Endodermal cell (in vitro differentiated cells): ENCODE results near the gene CLOCK. TPM values are rescaled to one million over a fixed set of nuclear protein-coding genes. Genes with fewer than 3 reads are reported as not detected.
"Not testable (repeated sequence)": the region's sequence is repeated elsewhere in the genome, so short reads cannot be mapped to it uniquely, and the experiment has no call there.

Experiments
- DNase-seq: peaks from one replicate; pipeline ENCODE4 v3.0.0-alpha.2; 2017
- H3K27ac ChIP-seq: 2 replicates; pipeline ENCODE4 v1.5.1; 2013; ENCODE audit warnings: mild to moderate bottlenecking, low read depth, low read length, moderate library complexity
- H3K27me3 ChIP-seq: 2 replicates; pipeline ENCODE4 v1.6.1; 2013; ENCODE audit warnings: mild to moderate bottlenecking, low read length, moderate library complexity; ENCODE audit not compliant: insufficient read depth, control insufficient read depth, poor library complexity, severe bottlenecking
- H3K36me3 ChIP-seq: 2 replicates; pipeline ENCODE4 v1.7.0; 2013; ENCODE audit warnings: mild to moderate bottlenecking, low read length, moderate library complexity; ENCODE audit not compliant: control insufficient read depth, insufficient read depth
- H3K4me1 ChIP-seq: one replicate; pipeline ENCODE4 v1.7.0; 2013; ENCODE audit warnings: low read length; ENCODE audit not compliant: control insufficient read depth, insufficient read depth
- H3K4me3 ChIP-seq: 2 replicates; pipeline ENCODE4 v1.5.1; 2013; ENCODE audit warnings: mild to moderate bottlenecking, low read length, moderate library complexity
- H3K9ac ChIP-seq: 2 replicates; pipeline ENCODE4 v1.6.1; 2013; ENCODE audit warnings: mild to moderate bottlenecking, low read length, moderate library complexity; ENCODE audit not compliant: poor library complexity, severe bottlenecking; ENCODE audit errors: extremely low read depth
- H3K9me3 ChIP-seq: 2 replicates; pipeline ENCODE4 v1.6.1; 2013; ENCODE audit warnings: mild to moderate bottlenecking, low read length, moderate library complexity; ENCODE audit not compliant: control insufficient read depth
- H3K27ac Mint-ChIP-seq: 2 replicates; pipeline ENCODE4 v1.8.0; 2020; ENCODE audit warnings: mixed read lengths
- H3K27me3 Mint-ChIP-seq: 2 replicates; pipeline ENCODE4 v1.8.0; 2021; ENCODE audit warnings: mild to moderate bottlenecking, mixed read lengths; ENCODE audit not compliant: insufficient read depth
- H3K36me3 Mint-ChIP-seq: 2 replicates; pipeline ENCODE4 v1.8.0; 2020; ENCODE audit warnings: low read depth, mixed read lengths
- H3K4me1 Mint-ChIP-seq: 2 replicates; pipeline ENCODE4 v1.8.0; 2020; ENCODE audit warnings: mixed read lengths
- H3K4me3 Mint-ChIP-seq: 2 replicates; pipeline ENCODE4 v1.8.0; 2020; ENCODE audit warnings: mild to moderate bottlenecking, moderate library complexity, mixed read lengths
- H3K9me3 Mint-ChIP-seq: 2 replicates; pipeline ENCODE4 v1.8.0; 2020; ENCODE audit warnings: mild to moderate bottlenecking, mixed read lengths
- WGBS, 2 experiments: methylation state at CpG; one replicate each; pipeline versions ENCODE4 v1.1.5 to v1.1.7; 2013; ENCODE audit warnings: missing lambda C conversion rate in 2 of 2, mixed read lengths in 1 of 2; ENCODE audit not compliant: insufficient coverage in 1 of 2, insufficient read length in 1 of 2; 5-methylcytosine and 5-hydroxymethylcytosine counted together
- total RNA-seq, 2 donors: library from RNA; stranded (reverse); fragmentation: NEBNext Ultra II Directional in 1 of 2; extraction: Animal tissue kit (Norgen Biotek cat#: 25700) in 1 of 2; gene quantifications; 2 replicates in 1 of 2; 3 replicates in 1 of 2; pipeline ENCODE4 v1.2.1, GENCODE V29; 2021
- TF ChIP-seq, protein P1 (sequence below): fragments of 200-600 bp; sonication (generic); conservative IDR thresholded peaks from 2 replicates; pipeline ENCODE4 v1.5.0; 2021; ENCODE audit warnings: antibody characterized with exemption, mild to moderate bottlenecking

The CLOCK gene
- total RNA-seq, 2 donors from 2014 or later, result 22.9 to 25.1 TPM

GRCh38 chr4:55560096-55560495 lies 13.4 kb upstream of the CLOCK start:
- WGBS, 2 experiments, result 90 to 100% methylated on average over 1 to 3 of the region's 3 CpGs

GRCh38 chr4:55554453-55555030 lies 7.8 kb upstream of the CLOCK start:
- Histone ChIP-seq H3K4me3 (no peak overlapping the region), H3K27me3 (no peaks in the 10 kb centered on the region), H3K4me1 (no peaks in the 10 kb centered on the region), H3K9me3 (no peaks in the 10 kb centered on the region), H3K27ac (no peak overlapping the region), H3K9ac (no peak overlapping the region), H3K36me3 (no peaks in the 10 kb centered on the region)
- H3K4me3 Mint-ChIP-seq, result no peak overlapping the region
- DNase-seq, result no peak
- peaks cover 7% of the 10 kb centered on the region for H3K9me3 Mint-ChIP-seq
- H3K27ac Mint-ChIP-seq, result no peak overlapping the region
- no peaks in the 10 kb centered on the region for H3K27me3 Mint-ChIP-seq
- 100% methylated on average over 2 of the region's 2 CpGs; no CpG with 5 or more reads in 1 of the 2 experiments for WGBS, 2 experiments
- peaks cover 5% of the 10 kb centered on the region for H3K4me1 Mint-ChIP-seq
- no peaks in the 10 kb centered on the region for H3K36me3 Mint-ChIP-seq
- TF ChIP-seq, protein P1, sequence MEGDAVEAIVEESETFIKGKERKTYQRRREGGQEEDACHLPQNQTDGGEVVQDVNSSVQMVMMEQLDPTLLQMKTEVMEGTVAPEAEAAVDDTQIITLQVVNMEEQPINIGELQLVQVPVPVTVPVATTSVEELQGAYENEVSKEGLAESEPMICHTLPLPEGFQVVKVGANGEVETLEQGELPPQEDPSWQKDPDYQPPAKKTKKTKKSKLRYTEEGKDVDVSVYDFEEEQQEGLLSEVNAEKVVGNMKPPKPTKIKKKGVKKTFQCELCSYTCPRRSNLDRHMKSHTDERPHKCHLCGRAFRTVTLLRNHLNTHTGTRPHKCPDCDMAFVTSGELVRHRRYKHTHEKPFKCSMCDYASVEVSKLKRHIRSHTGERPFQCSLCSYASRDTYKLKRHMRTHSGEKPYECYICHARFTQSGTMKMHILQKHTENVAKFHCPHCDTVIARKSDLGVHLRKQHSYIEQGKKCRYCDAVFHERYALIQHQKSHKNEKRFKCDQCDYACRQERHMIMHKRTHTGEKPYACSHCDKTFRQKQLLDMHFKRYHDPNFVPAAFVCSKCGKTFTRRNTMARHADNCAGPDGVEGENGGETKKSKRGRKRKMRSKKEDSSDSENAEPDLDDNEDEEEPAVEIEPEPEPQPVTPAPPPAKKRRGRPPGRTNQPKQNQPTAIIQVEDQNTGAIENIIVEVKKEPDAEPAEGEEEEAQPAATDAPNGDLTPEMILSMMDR, result peak; percentile 72

More at GRCh38 chr4:55560096-55560495, 13.4 kb upstream of the CLOCK start:
- Mint-ChIP-seq H3K27me3 (no peaks in the 10 kb centered on the region), H3K9me3 (peaks cover 5% of the 10 kb centered on the region), H3K36me3 (no peaks in the 10 kb centered on the region), H3K4me1 (no peaks in the 10 kb centered on the region), H3K4me3 (no peak overlapping the region), H3K27ac (no peak overlapping the region)
- TF ChIP-seq, protein P1, result no peak
- Histone ChIP-seq H3K27me3 (no peaks in the 10 kb centered on the region), H3K4me3 (no peak overlapping the region), H3K36me3 (no peaks in the 10 kb centered on the region), H3K4me1 (no peaks in the 10 kb centered on the region), H3K9ac (no peak overlapping the region), H3K9me3 (no peaks in the 10 kb centered on the region), H3K27ac (no peak overlapping the region)
- no peak for DNase-seq

DNA sequence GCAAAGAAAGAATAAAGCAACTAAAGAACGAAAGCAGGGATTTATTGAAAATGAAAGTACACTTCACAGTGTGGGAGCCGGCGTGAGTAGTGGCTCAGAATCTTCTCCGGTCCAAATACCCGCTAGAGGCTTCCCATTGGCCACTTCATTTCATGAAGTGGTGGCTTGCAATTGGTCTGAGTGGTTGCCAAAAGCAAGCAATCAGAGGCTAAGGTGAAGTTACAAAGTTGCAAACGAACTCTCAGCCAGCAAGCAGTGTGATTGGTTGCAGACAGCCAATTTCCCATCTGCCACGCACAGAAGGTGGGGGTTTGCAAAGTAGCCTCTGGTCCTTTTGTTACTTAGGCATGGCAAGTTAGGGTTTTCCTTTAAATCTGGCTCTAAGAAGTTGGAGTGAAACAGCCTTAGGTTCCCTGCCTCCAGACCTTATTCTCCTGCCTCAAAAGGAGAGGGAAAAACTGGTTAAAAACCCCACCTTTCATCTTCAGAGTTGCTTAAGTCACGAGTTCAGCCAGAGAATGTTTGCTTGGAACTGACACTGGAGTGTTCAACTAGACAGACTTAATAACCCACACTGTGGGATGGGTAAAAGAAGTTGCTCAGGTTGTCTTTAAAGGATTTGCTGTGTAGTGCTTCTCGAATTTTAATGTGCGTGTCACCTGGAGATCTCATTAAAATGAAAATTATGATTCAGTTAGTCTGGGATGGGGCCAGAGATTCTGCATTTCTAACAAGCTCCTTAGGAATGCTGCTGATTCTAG lies 6.9 kb upstream of the CLOCK start:
- Mint-ChIP-seq H3K36me3 (no peaks in the 10 kb centered on the region), H3K9me3 (peaks cover 7% of the 10 kb centered on the region), H3K27me3 (no peaks in the 10 kb centered on the region), H3K4me1 (peaks cover 7% of the 10 kb centered on the region), H3K4me3 (no peak overlapping the region), H3K27ac (no peak overlapping the region)
- no peak overlapping the region for H3K27ac ChIP-seq
- no peak overlapping the region for H3K4me3 ChIP-seq
- H3K36me3 ChIP-seq, result no peaks in the 10 kb centered on the region
- H3K4me1 ChIP-seq, result no peaks in the 10 kb centered on the region
- no peaks in the 10 kb centered on the region for H3K9me3 ChIP-seq
- no peak overlapping the region for H3K9ac ChIP-seq
- peak; percentile 63 for DNase-seq
- H3K27me3 ChIP-seq, result no peaks in the 10 kb centered on the region
- 84 to 87% methylated on average over 9 to 10 of the region's 10 CpGs for WGBS, 2 experiments
- TF ChIP-seq, protein P1, result no peak

DNA sequence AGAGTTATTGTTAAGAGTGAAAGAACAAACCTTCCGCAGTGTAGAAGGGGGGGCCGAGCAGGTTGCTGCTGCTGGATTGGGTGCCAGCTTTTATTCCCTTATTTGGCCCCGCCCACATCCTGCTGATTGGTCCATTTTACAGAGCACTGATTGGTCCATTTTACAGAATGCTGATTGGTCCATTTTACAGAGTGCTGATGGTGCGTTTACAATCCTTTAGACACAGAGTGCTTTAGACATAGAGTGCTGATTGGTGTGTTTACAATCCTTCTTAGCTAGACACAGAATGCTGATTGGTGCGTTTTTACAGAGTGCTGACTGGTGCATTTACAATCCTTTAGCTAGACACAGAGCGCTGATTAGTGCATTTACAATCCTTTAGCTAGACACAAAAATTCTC lies 5.3 kb upstream of the CLOCK start:
- not testable (repeated sequence) for H3K27ac Mint-ChIP-seq, H3K9ac ChIP-seq

More for the DNA sequence above, 5.3 kb upstream of the CLOCK start:
- DNase-seq, H3K9me3 ChIP-seq, H3K27ac ChIP-seq, H3K4me3 ChIP-seq, H3K9me3 Mint-ChIP-seq, H3K36me3 ChIP-seq, H3K27me3 ChIP-seq, H3K4me3 Mint-ChIP-seq, H3K27me3 Mint-ChIP-seq, H3K4me1 ChIP-seq, H3K36me3 Mint-ChIP-seq: not testable (repeated sequence)
- peaks cover 19% of the 10 kb centered on the region for H3K4me1 Mint-ChIP-seq
- 97 to 100% methylated on average over 2 to 6 of the region's 6 CpGs for WGBS, 2 experiments
